DND-41 (cell line): ENCODE results near the gene AGAP1.

Experiments
- EZH2 ChIP-seq: IDR thresholded peaks from 3 replicates; pipeline ENCODE4 v1.6.1; 2012; ENCODE audit warnings: borderline replicate concordance, low read depth, mild to moderate bottlenecking, moderate library complexity, low read length, inconsistent platforms; ENCODE audit not compliant: severe bottlenecking
- TF ChIP-seq, protein P1 (sequence below): IDR thresholded peaks from 2 replicates; pipeline ENCODE4 v1.5.1; 2012; ENCODE audit warnings: borderline replicate concordance, low read length, moderate library complexity, mild to moderate bottlenecking; ENCODE audit not compliant: poor library complexity, severe bottlenecking; ENCODE audit errors: extremely low read depth

DNA sequence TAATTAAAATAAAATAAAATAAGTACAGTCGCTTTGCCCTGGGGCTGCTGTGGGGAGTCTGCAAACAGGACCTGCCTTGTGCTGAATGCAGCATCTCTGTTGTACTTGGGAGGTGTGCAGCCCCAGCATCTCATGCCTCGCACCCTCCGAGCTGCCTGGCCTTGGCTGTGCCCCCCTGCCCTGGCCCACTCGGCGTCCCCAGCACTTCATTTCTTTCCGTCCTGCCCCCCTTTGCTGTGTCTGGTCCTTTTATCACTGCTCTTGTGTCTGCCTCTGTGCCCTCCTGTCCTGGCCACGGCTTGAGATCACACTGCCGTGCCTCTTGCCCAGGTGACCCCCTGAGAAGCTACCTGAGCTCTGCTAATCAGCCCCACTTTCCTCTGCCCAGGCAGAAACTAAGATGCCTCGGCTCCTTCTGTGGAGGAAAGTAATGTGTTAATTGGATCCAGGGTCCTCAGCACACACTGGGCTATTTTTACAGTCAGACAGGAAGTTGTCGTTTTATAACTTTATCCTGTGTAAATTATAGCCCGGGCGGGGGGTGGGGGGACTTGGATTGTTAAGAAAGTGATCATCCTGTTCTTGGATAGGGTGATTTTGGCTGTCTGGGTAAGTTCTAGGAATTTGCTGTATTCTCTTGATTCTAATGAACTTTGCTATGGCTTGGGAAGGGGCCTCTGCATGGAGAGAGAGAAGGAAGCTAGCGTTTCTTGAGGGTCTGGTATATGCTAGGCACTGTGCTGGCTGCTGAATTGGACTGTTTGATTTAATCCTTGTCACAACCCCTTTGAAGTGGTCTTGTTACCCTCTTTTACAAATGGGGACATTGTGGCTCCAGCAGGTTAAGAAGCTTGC is 69.4 kb downstream of the AGAP1 start:
- TF ChIP-seq, protein P1, sequence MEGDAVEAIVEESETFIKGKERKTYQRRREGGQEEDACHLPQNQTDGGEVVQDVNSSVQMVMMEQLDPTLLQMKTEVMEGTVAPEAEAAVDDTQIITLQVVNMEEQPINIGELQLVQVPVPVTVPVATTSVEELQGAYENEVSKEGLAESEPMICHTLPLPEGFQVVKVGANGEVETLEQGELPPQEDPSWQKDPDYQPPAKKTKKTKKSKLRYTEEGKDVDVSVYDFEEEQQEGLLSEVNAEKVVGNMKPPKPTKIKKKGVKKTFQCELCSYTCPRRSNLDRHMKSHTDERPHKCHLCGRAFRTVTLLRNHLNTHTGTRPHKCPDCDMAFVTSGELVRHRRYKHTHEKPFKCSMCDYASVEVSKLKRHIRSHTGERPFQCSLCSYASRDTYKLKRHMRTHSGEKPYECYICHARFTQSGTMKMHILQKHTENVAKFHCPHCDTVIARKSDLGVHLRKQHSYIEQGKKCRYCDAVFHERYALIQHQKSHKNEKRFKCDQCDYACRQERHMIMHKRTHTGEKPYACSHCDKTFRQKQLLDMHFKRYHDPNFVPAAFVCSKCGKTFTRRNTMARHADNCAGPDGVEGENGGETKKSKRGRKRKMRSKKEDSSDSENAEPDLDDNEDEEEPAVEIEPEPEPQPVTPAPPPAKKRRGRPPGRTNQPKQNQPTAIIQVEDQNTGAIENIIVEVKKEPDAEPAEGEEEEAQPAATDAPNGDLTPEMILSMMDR = no peak
- no peak for TF ChIP-seq EZH2
